ENCODE results near the gene ADGRG7.
"Not testable (repeated sequence)": the region's sequence is repeated elsewhere in the genome, so short reads cannot be mapped to it uniquely, and the experiment has no call there.

The ADGRG7 gene

GRCh38 chr3:100574536-100574935 lies 34.9 kb upstream of the ADGRG7 start:
- DNase-seq (ENCODE audit: insufficient read length, low spot score): no peak
- no peak for TF ChIP-seq CTCF (IDR thresholded peaks at IDR 0.05; ENCODE audit: insufficient read depth, missing control alignments)
- FAIRE-seq: no peak

- FAIRE-seq (no peak), DNase-seq (ENCODE audit: insufficient read length, low spot score) (no peak)
- no peak for TF ChIP-seq CTCF (IDR thresholded peaks at IDR 0.05; ENCODE audit: insufficient read depth, missing control alignments)
Observed at GRCh38 chr3:100575704-100576103, 33.7 kb upstream of the ADGRG7 start.

GRCh38 chr3:100577382-100578008 lies 31.9 kb upstream of the ADGRG7 start:
- TF ChIP-seq CTCF (IDR thresholded peaks at IDR 0.05; ENCODE audit: insufficient read depth, missing control alignments): no peak
- no peak for FAIRE-seq
- DNase-seq (ENCODE audit: insufficient read length, low spot score): no peak

GRCh38 chr3:100578646-100579045 lies 30.8 kb upstream of the ADGRG7 start:
- no peak for TF ChIP-seq CTCF (IDR thresholded peaks at IDR 0.05; ENCODE audit: insufficient read depth, missing control alignments)
- DNase-seq (ENCODE audit: insufficient read length, low spot score): no peak
- FAIRE-seq: no peak

GRCh38 chr3:100580147-100580546 lies 29.3 kb upstream of the ADGRG7 start:
- FAIRE-seq (no peak), DNase-seq (ENCODE audit: insufficient read length, low spot score) (no peak)
- TF ChIP-seq CTCF (IDR thresholded peaks at IDR 0.05; ENCODE audit: insufficient read depth, missing control alignments): no peak

GRCh38 chr3:100581650-100582049 lies 27.8 kb upstream of the ADGRG7 start:
- DNase-seq (ENCODE audit: insufficient read length, low spot score) (no peak), FAIRE-seq (no peak)
- TF ChIP-seq CTCF (IDR thresholded peaks at IDR 0.05; ENCODE audit: insufficient read depth, missing control alignments): no peak

GRCh38 chr3:100582157-100582556 lies 27.2 kb upstream of the ADGRG7 start:
- DNase-seq (ENCODE audit: insufficient read length, low spot score); FAIRE-seq: not testable (repeated sequence)

All from D721Med (cell line).